Endodermal cell (in vitro differentiated cells): Measurements from ENCODE around the gene RPL32. TPM values are rescaled to one million over a fixed set of nuclear protein-coding genes. Genes with fewer than 3 reads are reported as not detected.
"Not testable (repeated sequence)": the region's sequence is repeated elsewhere in the genome, so short reads cannot be mapped to it uniquely, and the experiment has no call there.

Experiments used
- DNase-seq: peaks from one replicate; pipeline ENCODE4 v3.0.0-alpha.2; 2017
- H3K27ac ChIP-seq: 2 replicates; pipeline ENCODE4 v1.5.1; 2013; ENCODE audit warnings: mild to moderate bottlenecking, low read depth, low read length, moderate library complexity
- H3K27me3 ChIP-seq: 2 replicates; pipeline ENCODE4 v1.6.1; 2013; ENCODE audit warnings: mild to moderate bottlenecking, low read length, moderate library complexity; ENCODE audit not compliant: insufficient read depth, control insufficient read depth, poor library complexity, severe bottlenecking
- H3K36me3 ChIP-seq: 2 replicates; pipeline ENCODE4 v1.7.0; 2013; ENCODE audit warnings: mild to moderate bottlenecking, low read length, moderate library complexity; ENCODE audit not compliant: control insufficient read depth, insufficient read depth
- H3K4me1 ChIP-seq: one replicate; pipeline ENCODE4 v1.7.0; 2013; ENCODE audit warnings: low read length; ENCODE audit not compliant: control insufficient read depth, insufficient read depth
- H3K4me3 ChIP-seq: 2 replicates; pipeline ENCODE4 v1.5.1; 2013; ENCODE audit warnings: mild to moderate bottlenecking, low read length, moderate library complexity
- H3K9ac ChIP-seq: 2 replicates; pipeline ENCODE4 v1.6.1; 2013; ENCODE audit warnings: mild to moderate bottlenecking, low read length, moderate library complexity; ENCODE audit not compliant: poor library complexity, severe bottlenecking; ENCODE audit errors: extremely low read depth
- H3K9me3 ChIP-seq: 2 replicates; pipeline ENCODE4 v1.6.1; 2013; ENCODE audit warnings: mild to moderate bottlenecking, low read length, moderate library complexity; ENCODE audit not compliant: control insufficient read depth
- H3K27ac Mint-ChIP-seq: 2 replicates; pipeline ENCODE4 v1.8.0; 2020; ENCODE audit warnings: mixed read lengths
- H3K27me3 Mint-ChIP-seq: 2 replicates; pipeline ENCODE4 v1.8.0; 2021; ENCODE audit warnings: mild to moderate bottlenecking, mixed read lengths; ENCODE audit not compliant: insufficient read depth
- H3K36me3 Mint-ChIP-seq: 2 replicates; pipeline ENCODE4 v1.8.0; 2020; ENCODE audit warnings: low read depth, mixed read lengths
- H3K4me1 Mint-ChIP-seq: 2 replicates; pipeline ENCODE4 v1.8.0; 2020; ENCODE audit warnings: mixed read lengths
- H3K4me3 Mint-ChIP-seq: 2 replicates; pipeline ENCODE4 v1.8.0; 2020; ENCODE audit warnings: mild to moderate bottlenecking, moderate library complexity, mixed read lengths
- H3K9me3 Mint-ChIP-seq: 2 replicates; pipeline ENCODE4 v1.8.0; 2020; ENCODE audit warnings: mild to moderate bottlenecking, mixed read lengths
- CTCF ChIP-seq: fragments of 200-600 bp; sonication (generic); conservative IDR thresholded peaks from 2 replicates; pipeline ENCODE4 v1.5.0; 2021; ENCODE audit warnings: antibody characterized with exemption, mild to moderate bottlenecking
- WGBS, 2 experiments: methylation state at CpG; one replicate each; pipeline versions ENCODE4 v1.1.5 to v1.1.7; 2013; ENCODE audit warnings: missing lambda C conversion rate in 2 of 2, mixed read lengths in 1 of 2; ENCODE audit not compliant: insufficient coverage in 1 of 2, insufficient read length in 1 of 2; 5-methylcytosine and 5-hydroxymethylcytosine counted together
- total RNA-seq, 2 donors: library from RNA; stranded (reverse); fragmentation: NEBNext Ultra II Directional in 1 of 2; extraction: Animal tissue kit (Norgen Biotek cat#: 25700) in 1 of 2; gene quantifications; 2 replicates in 1 of 2; 3 replicates in 1 of 2; pipeline ENCODE4 v1.2.1, GENCODE V29; 2021

The RPL32 gene
- total RNA-seq, 2 donors from 2014 or later, result 1,362 to 1,580 TPM

GRCh38 chr3:12884790-12885582 is 43.6 kb upstream of the RPL32 start:
- peaks cover 18% of the 10 kb centered on the region for H3K27me3 ChIP-seq
- no peak for DNase-seq
- no peak overlapping the region for H3K4me3 ChIP-seq
- Mint-ChIP-seq H3K9me3 (peaks cover 8% of the 10 kb centered on the region), H3K27ac (no peak overlapping the region), H3K4me3 (no peak overlapping the region), H3K36me3 (no peaks in the 10 kb centered on the region), H3K4me1 (peaks cover 1% of the 10 kb centered on the region), H3K27me3 (peaks cover 54% of the 10 kb centered on the region)
- no peak for TF ChIP-seq CTCF
- H3K9me3 ChIP-seq, result no peaks in the 10 kb centered on the region
- no peak overlapping the region for H3K27ac ChIP-seq
- no peaks in the 10 kb centered on the region for H3K36me3 ChIP-seq
- WGBS, 2 experiments, result 88 to 90% methylated on average over 15 to 20 of the region's 20 CpGs
- H3K4me1 ChIP-seq, result no peaks in the 10 kb centered on the region
- no peak overlapping the region for H3K9ac ChIP-seq

- no peaks in the 10 kb centered on the region for H3K4me1 ChIP-seq
- no peak overlapping the region for H3K9ac ChIP-seq
- no peak overlapping the region for H3K27ac ChIP-seq
- no peaks in the 10 kb centered on the region for H3K9me3 ChIP-seq
- 72 to 79% methylated on average over 6 to 15 of the region's 15 CpGs for WGBS, 2 experiments
- no peak overlapping the region for H3K27ac Mint-ChIP-seq
- peaks cover 8% of the 10 kb centered on the region for H3K9me3 Mint-ChIP-seq
- no peaks in the 10 kb centered on the region for H3K36me3 Mint-ChIP-seq
- H3K4me3 Mint-ChIP-seq, result no peak overlapping the region
- H3K27me3 Mint-ChIP-seq, result peaks cover 50% of the 10 kb centered on the region
- peak; percentile 20 for TF ChIP-seq CTCF
- H3K36me3 ChIP-seq, result no peaks in the 10 kb centered on the region
- DNase-seq, result no peak
- H3K4me1 Mint-ChIP-seq, result peaks cover 1% of the 10 kb centered on the region
- H3K4me3 ChIP-seq, result no peak overlapping the region
- peaks cover 12% of the 10 kb centered on the region for H3K27me3 ChIP-seq
These were observed 42.9 kb upstream of the RPL32 start for GRCh38 chr3:12884186-12884680.

- Histone ChIP-seq H3K9me3 (no peaks in the 10 kb centered on the region), H3K4me1 (no peaks in the 10 kb centered on the region), H3K27me3 (peaks cover 9% of the 10 kb centered on the region), H3K36me3 (no peaks in the 10 kb centered on the region), H3K4me3 (no peak overlapping the region), H3K9ac (no peak overlapping the region), H3K27ac (no peak overlapping the region)
- Mint-ChIP-seq H3K4me3 (no peak overlapping the region), H3K9me3 (peaks cover 8% of the 10 kb centered on the region), H3K36me3 (no peaks in the 10 kb centered on the region), H3K4me1 (peaks cover 9% of the 10 kb centered on the region), H3K27me3 (peaks cover 35% of the 10 kb centered on the region), H3K27ac (no peak overlapping the region)
- DNase-seq, result no peak
- WGBS, 2 experiments, result 95 to 97% methylated on average over 28 to 62 of the region's 62 CpGs
- TF ChIP-seq CTCF, result no peak
These were observed 41.3 kb upstream of the RPL32 start for GRCh38 chr3:12882336-12883310.

- H3K27ac ChIP-seq, H3K4me1 ChIP-seq, H3K27me3 ChIP-seq, DNase-seq, H3K4me3 ChIP-seq, H3K36me3 ChIP-seq, H3K9me3 ChIP-seq, H3K9ac ChIP-seq, H3K36me3 Mint-ChIP-seq, H3K27ac Mint-ChIP-seq, H3K4me1 Mint-ChIP-seq, H3K4me3 Mint-ChIP-seq, H3K9me3 Mint-ChIP-seq: not testable (repeated sequence)
- H3K27me3 Mint-ChIP-seq, result peaks cover 32% of the 10 kb centered on the region
- 91 to 96% methylated on average over 4 to 12 of the region's 12 CpGs for WGBS, 2 experiments
These were observed 40.5 kb upstream of the RPL32 start for GRCh38 chr3:12881858-12882257.
